NCI-H1417 (cell line): ENCODE measurements around the gene SV2B.
A peak's percentile ranks its signal among the peaks of the same experiment; 100 is the strongest.
"Not testable (repeated sequence)": the region's sequence is repeated elsewhere in the genome, so short reads cannot be mapped to it uniquely, and the experiment has no call there.

Experiments
- DNase-seq, 3 experiments: peaks; one replicate each; lab custom pipeline; 2025; lab: John Stamatoyannopoulos, UW

SV2B gene

DNA sequence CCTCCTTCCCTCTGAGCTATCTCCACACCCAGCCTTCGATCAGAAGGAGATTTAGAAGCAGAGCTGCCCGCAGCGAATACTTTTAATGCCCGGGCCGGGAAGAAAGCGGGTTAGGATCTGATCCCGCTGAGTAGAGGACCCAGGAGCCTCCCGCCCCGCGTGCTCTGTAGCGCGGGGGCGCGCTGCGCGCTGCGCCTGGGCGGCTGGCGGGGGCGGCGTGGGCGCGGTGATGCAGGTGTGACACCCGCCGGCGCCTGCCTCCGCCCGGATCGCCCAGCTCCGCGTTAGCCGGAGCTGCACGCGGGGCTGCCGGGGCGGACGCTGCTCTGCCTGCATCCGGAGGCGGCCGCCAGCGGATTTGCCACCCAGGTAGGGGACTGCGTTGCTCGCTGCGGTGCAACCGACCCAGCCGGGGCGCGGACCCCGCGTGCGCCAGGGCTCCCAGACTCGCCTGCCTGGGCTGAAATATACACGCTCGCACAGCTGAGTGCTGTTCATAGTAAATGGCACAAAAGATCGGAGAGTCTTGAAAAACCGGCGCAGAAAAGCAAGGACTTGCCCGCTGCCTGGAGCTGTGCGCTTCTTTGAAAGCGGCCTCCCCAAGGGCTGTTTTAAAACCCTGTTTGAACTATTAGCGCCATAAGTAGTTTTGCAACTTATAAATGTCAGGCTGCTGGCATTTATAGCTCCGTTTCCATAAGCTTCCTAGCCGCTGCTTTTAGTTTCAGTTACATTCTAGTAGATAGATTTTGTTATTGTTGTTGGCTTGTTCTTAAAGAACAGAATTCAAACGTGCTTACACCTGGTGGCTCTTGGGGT, at the start of gene SV2B:
Gene SV2B, plus strand, starts transcription at position 263 of the 819 bp plus-strand sequence. CDS start 126,007 bp downstream, outside the sequence.
- peak; percentile 69 to 91 (median 87) for DNase-seq

- no peak for DNase-seq
Observed at GRCh38 chr15:91051248-91051647, 48.8 kb upstream of the SV2B start.

- DNase-seq = no peak
Observed at GRCh38 chr15:91054816-91055215, 45.2 kb upstream of the SV2B start.

GRCh38 chr15:91055548-91056331, 44.3 kb upstream of the SV2B start:
- peak; percentile 89 to 97 (median 94) for DNase-seq

- peak in 1 of 3 experiments; percentile 13 for DNase-seq
Observed at GRCh38 chr15:91061230-91061629, 38.8 kb upstream of the SV2B start.

DNA sequence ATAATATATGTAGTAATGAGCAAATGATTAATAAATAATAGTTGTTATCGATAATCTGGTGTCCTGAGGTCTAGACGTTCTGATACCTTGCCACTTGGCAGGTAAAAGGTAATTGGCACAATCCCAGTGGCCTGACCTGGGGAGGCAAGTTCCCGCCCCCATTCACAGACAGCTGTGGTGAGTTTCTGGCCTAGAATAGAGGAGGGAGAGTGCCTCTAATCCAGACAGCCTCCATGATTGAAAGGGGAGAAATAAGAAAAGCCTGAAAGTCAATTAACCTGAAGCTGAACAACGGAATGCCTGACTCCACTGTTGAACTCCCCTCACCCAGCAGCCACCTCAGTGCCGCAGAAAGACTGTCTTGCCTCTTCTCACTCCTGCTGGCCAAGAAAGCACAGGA, 38.1 kb upstream of the SV2B start:
- DNase-seq = peak in 1 of 3 experiments; percentile 18

- no peak for DNase-seq
Observed at GRCh38 chr15:91065505-91065904, 34.6 kb upstream of the SV2B start.

DNA sequence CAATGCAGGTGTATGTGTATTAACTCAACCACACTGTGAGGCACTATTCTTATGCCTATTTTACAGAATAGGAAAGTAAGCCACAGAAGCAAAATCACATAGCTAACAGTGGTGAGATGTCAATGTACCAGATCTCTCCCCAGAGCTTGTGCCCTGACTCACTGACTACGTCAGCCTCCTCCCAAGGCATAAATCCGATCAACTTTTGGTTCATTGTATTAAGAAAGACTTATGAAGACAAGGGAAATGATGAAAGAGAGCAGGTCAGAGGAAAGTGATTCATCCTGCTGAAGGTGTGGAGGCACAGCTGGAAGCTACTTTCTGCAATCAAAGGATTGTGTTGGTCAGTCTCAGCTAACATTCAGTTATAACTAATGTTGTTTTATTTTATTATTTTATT, 33.0 kb upstream of the SV2B start:
- DNase-seq = no peak

GRCh38 chr15:91068436-91068835, 31.6 kb upstream of the SV2B start:
- no peak for DNase-seq

DNA sequence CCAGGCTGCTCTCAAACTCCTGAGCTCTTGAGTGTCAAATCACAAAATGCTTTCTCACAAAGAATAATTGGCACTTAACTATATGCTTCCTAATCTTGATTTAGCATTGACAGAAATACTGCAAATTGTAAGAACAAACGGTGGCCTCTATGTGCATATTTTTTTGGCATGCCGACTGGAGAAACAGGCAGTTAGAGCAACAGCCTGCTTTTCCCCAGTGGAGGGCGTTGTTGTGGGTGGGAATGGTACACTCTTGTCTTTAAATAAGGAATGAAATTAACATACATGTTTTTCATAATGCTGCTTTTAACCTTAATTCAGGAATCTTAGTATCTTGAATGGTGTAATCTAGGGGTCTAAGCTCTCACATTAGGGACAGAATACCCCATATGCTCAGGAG, 31.1 kb upstream of the SV2B start:
- no peak for DNase-seq

DNA sequence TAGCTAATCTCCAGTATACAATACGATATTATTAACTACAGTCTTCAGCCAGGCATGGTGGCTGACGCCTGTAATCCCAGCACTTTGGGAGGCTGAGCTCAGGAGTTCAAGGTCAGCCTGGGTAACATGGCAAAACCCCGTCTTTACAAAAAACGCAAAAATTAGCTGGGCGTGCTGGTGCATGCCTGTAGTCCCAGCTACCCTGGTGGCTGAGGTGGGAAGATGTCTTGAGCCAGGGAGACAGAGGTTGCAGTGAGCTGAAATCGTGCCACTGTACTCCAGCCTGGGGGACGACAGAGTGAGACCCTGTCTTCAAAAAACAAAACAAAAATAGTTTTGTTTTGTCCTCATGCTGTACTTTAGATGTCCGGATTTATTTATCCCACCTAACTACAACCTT, 29.2 kb upstream of the SV2B start:
- DNase-seq = no peak

DNA sequence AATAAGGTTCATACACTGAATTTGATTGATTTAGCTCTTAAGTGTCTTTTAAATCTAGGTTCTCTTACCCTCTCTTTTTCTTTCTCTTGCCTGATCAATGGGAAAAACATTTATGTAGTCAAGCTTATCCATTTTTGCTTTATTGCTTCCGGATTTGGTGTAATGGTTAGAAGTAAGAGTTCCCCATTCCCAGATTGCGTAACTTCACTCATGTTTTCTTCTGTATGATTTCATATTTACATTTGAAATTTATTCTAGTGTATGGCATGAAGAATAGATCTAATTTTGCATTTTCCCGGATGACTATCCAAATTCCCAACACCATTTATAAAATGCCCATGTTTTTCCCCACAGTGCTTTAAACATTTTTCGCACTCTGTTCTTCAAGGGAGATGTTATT, 27.9 kb upstream of the SV2B start:
- DNase-seq = no peak

DNA sequence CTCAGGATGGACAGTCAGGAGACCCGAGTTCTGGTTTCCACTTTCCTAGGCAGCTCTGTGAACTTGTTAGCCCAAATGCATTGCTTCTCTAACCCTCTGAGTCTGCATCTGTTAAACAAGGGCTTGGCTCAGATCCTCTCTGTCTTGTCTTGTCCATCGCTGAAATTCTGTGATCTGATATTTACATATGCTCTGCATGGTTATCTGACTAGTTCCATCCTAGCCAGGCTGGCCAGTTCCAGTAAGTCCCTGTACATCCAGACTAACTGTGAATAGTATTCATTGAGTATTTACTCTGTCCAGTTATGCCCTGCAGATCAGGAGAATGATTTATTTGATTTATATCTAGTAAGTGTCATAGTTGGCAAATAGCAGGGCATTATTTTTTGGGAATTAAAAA, 27.0 kb upstream of the SV2B start:
- DNase-seq = no peak

GRCh38 chr15:91073768-91074167, 26.3 kb upstream of the SV2B start:
- DNase-seq = no peak

DNA sequence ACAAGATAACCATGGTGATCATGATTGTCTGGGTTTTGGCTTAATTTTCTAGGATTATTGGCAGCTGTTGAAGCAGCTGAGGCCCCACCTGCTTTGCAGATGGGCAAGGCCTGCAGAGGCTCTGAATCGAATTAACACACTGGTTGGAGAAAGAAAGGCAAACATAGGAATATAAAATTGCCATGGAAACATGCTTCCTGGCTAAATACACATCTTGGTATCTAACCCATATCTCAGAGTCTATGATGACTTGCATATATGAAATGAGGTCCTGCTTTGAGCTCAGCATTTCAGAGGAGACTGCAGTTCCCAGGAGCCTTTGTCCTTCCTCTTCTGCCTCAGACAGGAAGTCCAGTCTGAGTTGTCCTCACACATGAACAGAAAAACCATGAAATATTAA, 24.3 kb upstream of the SV2B start:
- DNase-seq = peak in 1 of 3 experiments; percentile 43

GRCh38 chr15:91077029-91077428, 23.0 kb upstream of the SV2B start:
- no peak for DNase-seq

GRCh38 chr15:91093866-91094265, 6.2 kb upstream of the SV2B start:
- DNase-seq = not testable (repeated sequence)

DNA sequence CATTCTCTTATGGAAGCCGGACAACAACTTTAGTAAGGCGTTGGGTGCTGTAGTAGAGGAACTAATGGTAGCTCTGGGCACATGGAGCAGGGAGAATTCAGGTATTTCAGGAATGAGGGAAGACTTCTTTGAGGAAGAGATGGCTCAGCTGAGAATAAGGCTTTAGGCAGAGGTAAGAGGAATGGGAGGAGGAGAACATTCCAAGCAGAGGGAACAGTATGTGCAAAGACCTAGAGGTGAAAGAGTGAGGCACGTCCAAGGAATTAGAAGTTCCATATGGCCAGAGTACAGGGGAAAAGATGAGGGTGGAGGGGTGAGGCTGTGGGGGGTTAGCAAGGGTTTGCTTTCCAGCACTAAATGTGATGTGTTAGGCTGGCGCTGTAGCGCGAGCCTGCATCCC, 1.6 kb upstream of the SV2B start:
- DNase-seq = no peak

- DNase-seq = peak in 1 of 3 experiments; percentile 91
Observed at GRCh38 chr15:91099616-91099994, 452 bp upstream of the SV2B start.

GRCh38 chr15:91100814-91101607, 954 bp downstream of the SV2B start:
- peak; percentile 43 to 85 (median 73) for DNase-seq

DNA sequence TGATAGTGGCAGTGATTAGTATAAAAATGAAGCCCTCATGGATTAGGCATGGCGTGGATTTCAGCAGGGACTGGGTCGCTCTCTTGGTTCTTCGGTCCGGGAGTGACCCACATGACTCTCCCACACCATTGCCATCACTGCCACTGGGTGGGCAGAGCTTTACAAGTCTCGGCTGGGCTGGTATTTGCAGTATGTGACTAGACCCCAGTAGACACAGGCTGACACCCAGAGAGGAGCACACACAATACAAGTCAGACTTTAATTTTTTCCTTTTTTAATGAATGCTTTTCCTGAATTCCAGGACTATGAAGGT, 1.5 kb downstream of the SV2B start:
- DNase-seq = no peak

GRCh38 chr15:91102546-91103330, 2.7 kb downstream of the SV2B start:
- DNase-seq = peak in 2 of 3 experiments; percentile 12 to 36
